HG03342 (cell line): ENCODE measurements around the gene RASSF1.

Experiments
- ATAC-seq: cut with Tn5 transposase; IDR thresholded peaks from one replicate; pipeline ENCODE4 v1.9.1; 2021; ENCODE audit warnings: mild to moderate bottlenecking, moderate library complexity; ENCODE audit not compliant: unreplicated experiment

The RASSF1 gene

DNA sequence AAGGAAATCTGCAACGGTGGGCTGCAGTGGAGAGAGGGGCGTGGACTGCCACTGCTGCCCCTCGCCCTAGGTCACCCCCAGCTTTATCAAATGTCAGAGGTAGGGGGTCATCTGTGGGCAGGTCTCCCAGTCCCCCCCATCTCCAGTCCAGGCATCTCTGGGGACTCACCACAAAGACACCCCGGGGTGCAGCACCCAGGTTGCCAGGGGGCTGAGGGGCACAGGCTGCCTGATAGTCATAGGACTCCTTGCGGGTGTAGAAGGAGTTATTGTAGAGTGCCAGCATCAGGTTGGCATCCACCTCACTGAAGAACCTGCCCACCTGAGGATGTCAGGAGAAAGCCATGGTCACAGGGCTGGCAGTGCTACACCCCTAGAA, 25.2 kb upstream of the RASSF1 start:
- ATAC-seq, result no peak

DNA sequence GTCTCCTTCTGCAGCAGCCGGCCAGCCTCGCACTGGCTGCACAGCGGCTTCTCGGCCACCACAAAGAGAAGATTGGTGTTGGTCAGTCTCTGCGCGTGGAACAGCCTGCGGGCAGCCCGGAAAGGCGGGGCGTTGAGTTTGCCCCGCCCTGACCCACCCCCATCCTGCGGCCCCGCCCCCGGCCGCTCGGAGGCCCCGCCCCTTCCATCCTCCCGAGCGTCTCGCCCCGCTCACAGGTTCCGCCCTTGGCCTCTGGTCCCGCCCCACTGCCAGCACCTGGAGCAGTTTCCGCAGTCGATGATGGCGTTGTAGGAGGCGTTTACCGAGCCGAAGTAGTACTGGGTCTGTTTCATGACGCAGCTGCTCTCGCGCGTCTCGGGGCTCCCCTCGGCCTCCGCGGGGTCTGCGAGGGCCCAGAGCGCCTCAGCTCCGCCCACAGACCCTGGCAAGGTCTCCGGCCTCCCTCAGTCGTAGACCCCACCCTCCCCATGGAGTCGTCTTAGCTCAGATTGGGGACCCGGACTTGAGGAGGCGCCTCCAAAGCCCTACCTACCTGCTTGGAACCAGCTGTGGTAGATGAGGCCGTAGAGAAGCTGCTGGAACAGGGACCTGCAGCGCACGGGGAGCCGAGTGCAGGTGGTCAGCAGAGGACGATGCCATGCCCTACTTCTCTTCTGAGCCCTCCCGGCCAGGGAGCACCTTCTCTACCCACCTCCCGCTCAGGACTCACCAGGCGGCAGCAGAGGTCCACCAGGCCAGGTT, 24.6 kb upstream of the RASSF1 start:
- peak; percentile 89 for ATAC-seq

DNA sequence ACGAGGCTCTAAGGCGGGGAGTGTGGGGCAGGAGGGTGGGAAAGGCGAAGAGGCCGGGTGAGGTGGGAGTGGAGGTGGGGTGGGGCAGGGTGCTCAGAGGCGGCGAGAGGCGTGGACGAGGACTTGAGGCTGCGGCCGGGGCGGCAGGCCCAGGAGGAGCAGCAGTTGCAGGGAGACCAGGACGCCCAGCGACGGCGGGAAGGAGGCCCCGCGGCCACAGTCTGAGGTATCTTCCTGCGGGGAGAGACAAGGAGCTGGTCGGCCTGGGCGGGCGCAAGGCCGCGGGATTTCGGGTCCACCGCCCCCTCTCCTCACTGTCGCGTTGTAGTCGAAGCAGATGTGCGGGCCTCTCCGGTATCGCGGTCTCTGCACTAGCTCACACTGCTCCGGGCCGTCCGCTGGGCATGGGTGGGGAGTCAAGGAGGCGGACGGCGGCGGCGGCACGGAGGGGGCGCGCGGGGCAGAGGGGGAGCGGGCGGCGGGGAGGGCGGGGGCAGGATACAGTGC, 24.0 kb upstream of the RASSF1 start:
- ATAC-seq, result peak; percentile 4

DNA sequence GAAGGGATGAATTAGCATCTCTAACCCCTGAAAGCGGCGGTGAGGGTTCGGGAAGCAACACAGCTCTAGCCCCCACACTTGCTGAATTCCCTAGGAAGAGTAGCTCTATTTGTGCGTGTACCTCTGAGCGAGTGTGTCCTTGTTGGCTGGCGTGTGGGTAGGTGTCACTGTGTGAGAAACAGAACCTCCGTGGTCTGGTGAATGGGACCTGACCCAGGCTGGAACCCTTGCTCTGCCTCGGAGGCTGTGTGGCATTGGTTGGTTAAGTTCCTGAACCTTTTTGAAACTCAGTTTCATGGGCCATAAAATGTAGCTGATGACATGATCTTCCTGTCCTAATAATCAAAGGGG, 19.1 kb upstream of the RASSF1 start:
- no peak for ATAC-seq

DNA sequence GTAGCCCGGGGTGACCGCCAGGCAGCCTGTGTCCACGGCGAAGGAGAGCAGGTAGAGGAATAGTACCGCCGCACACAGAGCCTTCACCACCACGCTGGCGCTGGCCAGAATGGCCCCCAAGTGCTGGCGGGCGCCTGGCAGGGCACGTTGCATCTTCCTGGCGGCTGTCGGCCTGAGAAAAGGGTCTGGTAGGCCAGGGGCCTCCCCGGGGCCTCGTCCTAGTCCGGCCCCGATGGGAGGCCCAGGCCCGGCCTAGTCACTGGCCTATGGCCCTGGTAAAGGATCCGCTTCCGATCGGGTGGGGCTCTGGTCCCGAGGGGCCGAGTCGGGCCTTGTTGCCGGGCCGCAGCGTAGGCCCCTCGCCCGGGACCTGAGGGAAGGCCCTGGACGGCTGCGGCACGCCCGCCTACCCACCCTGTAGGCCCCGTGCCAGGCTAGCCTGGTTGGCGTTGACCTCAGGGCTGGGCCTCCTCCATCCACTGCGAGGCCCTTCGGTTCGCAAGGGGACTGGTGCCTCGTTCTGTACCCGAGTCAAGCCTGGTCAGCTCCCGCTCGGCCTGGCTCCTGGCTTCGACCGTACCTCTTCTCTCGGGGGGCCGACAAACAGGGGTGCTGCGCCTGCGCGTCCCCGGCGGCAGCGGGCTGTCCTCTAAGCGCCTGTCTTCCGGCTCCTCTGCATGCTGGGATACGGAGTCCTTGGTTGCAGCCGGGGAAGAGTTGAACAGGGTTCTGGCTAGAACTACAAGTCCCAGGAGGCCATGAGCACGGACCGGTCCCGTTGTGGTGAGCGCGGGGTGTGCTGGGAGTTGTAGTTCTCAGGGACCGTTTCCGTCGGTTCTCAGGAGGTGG, 18.5 kb upstream of the RASSF1 start, which contains the start of gene TMEM115:
Gene TMEM115, minus strand, starts transcription at position 611 of the 849 bp plus-strand sequence. Its CDS starts 458 bp downstream, at position 153.
- ATAC-seq, result peak; percentile 99

DNA sequence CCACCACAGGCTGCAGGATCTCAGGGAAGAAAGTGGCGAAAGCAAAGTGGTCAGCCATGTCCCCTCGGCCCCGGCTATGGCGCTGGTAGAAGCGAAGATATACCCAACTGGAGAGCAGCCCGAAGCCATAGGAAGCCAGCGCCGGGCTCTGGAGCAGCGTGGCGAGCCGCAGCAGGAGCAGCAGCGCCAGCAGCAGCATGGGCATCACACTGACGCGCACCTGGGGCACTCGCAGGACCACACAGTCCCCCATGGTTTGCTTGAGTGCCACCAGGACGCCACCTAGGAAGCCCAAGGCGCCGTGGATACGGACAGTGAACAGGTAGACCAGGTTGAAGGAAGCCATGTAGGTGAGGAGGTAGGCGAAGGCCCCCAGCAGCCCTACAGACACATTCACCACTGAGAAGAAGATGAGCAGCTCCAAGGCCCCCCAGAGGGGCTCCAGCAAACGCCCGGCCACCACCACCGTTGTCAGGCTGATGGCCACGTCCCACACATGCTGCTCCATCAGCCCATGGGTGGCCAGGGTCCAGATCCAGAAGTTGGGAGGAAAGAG, 17.8 kb upstream of the RASSF1 start:
- ATAC-seq, result no peak

DNA sequence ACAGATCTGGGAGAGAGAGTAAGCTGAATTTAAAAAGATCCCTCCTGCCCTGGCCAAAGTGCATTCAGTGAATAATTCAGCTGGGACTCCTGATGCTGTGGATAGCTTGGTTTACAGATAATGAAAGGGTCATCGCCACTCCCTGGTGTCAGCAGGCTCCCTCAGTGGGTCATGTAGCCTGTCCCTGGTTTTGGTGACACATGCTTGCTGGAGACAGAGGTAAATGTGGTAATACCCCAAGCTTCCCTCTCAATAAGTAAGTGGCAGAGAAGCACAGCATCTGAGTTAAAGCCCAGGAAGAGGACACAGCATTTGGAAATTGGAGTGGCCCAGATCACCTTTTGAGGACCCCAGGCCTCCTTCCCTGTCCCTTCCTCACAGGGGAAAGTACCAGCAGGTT, 16.8 kb upstream of the RASSF1 start:
- ATAC-seq, result no peak

DNA sequence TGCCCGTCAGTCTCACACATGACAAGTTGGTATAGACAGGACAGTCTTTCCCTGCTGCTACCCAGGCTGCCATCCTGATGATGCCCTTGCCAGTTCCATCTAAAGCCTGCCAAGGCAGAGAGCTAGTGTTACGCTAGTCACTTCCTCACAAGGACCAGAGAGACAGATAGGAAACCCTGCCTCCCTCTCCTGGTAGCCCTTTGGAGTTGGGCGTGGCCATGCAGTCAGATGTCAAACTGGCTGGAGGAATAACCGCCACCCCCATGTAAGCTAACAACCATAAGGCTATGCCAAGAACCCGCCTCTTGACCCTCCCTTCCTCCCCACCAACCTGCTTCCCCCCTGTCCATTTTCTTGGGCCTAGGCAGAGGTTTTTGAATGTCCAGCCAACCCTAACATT, 15.9 kb upstream of the RASSF1 start:
- ATAC-seq, result no peak

DNA sequence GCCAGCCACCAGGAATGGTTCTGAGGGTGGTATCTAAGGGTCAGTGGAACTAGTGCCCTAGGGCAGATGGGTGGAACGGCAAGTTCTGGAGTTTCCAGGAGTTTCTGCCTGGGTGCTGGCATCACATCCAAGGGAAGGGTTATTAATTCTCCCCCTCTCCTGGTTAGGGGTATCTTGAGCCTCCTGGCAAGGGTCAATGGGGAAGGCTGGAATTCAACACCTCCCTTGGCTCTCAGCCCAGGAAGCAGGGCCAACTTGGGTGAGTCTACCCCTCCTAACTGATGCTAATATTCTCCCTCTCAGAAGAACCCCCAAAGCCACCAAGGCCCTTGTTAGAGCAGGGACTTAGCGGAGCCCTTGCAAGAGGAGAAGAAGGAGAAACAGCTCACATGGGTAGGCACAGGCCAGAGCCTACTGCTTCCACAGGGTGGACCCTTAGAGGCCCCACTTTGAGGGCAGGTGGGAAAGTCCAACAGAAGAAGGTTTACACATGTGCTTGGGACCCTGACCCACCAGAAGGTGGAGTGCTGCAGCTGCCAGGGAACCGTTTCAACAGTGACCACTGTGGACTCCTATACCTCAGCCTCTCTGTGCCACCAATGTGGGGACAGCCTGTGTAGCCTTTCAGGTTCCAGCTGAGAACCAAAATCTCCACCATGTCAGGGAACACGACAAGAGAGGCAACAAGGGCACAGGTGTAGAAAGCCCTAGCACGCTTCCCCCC, 15.4 kb upstream of the RASSF1 start:
- ATAC-seq, result no peak

DNA sequence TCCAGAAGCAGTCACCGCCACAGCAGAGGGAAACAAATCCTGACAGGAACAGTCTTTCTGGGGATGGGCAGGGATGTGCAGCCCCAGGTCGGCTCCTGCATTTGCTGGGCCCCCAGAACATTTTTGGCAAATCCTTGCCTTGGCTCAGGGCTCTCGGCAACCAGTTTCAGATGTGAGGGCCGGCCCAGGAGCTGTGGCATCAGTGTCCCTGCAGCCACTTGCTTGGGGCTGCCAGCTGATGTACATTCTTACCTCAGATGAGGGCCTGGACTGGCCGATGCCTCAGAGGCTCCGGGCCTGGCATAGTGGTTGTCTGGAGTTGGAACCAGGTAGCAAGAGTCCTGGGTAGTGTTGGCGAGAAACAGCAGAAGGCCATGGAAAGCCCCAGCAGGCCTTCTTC, 14.2 kb upstream of the RASSF1 start:
- no peak for ATAC-seq

DNA sequence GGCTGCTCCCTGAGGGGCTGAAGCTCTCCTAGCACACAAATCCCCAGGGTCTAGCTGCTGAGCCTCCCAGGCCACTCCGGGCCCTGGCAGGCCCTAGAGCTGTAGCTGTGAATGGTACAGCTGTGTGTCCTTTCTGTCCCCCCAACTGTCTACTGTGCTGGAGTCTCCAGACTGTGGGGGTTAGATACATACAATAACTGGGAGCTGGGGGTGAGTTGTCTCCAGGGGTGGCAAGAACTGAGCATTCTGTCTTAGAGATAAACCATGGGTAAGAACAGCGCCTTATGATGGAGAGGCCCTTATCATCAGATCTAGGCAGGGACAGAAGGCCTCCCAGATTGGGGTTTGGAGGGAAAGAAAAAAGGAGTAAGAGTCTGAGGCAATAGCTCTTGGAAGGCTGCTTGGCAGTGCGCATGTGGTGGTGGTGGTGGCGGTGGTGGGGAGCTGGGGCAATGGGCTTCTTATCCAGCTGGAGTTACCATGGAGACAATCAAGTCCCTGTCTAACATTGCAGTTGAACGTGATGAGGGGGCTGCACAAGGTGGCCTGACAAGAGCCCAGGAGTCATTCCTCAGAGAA, 13.6 kb upstream of the RASSF1 start:
- ATAC-seq, result no peak

DNA sequence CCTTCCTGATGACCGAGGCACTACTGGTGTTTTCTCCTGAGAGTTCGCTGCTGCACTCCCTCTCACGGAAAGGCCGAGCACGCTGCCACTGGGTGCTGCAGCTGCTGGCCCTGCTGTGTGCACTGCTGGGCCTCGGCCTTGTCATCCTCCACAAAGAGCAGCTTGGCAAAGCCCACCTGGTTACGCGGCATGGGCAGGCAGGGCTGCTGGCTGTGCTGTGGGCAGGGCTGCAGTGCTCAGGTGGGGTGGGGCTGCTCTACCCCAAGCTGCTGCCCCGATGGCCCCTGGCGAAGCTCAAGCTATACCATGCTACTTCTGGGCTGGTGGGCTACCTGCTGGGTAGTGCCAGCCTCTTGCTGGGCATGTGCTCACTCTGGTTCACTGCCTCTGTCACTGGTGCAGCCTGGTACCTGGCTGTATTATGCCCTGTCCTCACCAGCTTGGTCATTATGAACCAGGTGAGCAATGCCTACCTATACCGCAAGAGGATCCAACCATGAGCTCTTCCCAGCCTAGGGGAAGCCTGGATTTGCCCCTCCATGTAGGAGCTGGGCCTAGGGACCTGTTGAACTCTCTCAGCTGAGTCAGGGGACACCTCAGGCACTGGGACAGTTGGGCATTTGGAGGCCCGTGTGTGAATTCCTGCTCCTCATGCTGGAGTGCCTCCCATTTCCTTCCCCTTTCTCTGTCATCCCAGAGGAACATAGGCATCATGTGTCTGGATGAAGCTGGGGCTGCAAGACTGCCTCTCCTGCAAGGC, 12.8 kb upstream of the RASSF1 start:
- ATAC-seq, result no peak

DNA sequence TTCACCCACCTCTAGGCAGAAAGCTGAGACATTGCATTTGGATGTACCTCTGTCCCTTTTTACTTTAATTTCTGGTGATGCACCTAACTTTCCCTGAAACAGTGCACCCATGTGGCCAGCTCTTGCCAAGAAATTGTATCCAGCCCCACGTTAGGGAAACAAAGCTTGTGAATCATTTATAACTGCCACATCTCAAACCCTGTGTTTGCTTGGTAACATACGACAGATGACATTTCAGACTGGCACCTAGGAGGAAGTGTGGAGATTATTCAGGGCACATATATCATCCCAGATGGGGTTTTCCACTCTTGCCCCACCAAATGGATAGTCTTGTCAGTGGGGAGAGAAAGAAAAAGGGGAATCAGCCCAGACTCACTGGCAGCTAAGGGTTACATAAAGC, 12.1 kb upstream of the RASSF1 start:
- ATAC-seq, result no peak

DNA sequence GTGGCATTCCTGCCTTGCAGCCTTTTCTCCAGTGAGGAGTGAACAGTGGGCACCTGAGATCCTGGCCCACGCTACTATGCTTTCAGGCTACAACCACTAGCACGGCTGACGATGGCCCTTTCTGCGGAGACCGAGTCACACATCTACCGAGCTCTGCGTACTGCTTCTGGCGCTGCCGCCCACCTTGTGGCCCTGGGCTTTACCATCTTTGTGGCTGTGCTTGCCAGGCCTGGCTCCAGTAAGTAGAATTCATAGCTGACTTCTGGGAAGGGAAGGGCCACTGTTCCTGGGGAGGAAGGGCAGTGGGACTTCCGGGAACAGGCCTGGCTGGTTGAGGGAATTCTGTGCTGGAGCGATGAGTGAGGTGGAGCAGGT, 10.7 kb upstream of the RASSF1 start:
- no peak for ATAC-seq

DNA sequence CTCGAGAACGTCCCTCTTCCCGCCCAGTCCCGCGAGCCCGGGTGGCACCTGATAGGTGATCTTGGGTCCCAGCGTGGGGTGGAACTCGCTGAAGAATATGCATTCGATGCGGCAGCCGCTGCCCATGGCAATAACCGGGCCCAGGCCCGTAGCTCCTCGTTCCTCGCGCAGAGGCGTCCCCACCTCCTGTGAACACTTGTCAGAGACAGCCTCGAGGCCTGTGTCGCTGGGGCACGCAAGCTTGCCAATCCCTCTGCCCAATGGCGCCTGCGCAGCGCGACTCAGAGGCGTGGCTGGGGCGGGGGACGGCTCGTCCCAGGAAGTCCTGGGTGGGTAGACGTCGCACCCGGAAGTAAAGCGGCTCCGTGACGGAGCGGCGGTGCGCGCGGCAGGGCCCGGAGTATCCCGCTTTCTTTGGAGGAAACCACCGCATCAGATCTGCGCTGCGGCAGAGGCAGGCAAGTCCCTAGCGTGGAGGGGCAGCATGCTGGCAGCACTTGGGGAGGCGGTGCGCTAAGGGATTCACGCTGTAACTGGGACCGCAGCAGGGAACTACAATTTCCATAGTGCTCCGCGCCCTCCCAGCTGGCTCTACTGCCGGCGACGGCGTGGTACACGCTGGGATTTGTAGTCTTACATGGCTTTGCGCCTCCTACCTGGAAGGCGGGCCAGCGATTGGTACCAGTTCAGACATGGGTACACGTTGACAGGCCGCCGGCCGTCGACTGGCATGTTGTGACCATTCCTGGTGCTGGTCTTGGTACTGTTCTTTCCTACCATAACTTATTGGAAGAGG, 10.1 kb upstream of the RASSF1 start, which contains the start of the genes CYB561D2 and NPRL2:
Gene CYB561D2, plus strand, starts transcription at position 336 of the 796 bp plus-strand sequence. CDS start 572 bp downstream, outside the sequence.
Gene NPRL2, minus strand, starts transcription at position 249 of the 796 bp plus-strand sequence. Its CDS starts 123 bp downstream, at position 126.
- ATAC-seq, result peak; percentile 80

DNA sequence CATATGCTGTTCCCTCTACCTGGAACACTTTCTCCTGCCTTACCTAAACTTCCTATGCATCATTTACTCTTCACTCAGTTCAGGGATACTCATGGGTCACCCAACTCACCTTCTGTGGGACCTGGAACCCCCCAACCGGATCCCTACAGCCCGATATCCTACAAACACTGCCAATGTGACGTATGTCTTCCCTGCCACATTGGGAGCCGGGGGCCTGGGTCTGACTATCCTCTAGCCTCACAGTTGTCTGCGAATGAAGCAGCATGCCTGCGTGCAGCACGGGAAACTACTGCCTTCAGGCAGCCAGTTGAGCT, 9.5 kb upstream of the RASSF1 start:
- ATAC-seq, result no peak

DNA sequence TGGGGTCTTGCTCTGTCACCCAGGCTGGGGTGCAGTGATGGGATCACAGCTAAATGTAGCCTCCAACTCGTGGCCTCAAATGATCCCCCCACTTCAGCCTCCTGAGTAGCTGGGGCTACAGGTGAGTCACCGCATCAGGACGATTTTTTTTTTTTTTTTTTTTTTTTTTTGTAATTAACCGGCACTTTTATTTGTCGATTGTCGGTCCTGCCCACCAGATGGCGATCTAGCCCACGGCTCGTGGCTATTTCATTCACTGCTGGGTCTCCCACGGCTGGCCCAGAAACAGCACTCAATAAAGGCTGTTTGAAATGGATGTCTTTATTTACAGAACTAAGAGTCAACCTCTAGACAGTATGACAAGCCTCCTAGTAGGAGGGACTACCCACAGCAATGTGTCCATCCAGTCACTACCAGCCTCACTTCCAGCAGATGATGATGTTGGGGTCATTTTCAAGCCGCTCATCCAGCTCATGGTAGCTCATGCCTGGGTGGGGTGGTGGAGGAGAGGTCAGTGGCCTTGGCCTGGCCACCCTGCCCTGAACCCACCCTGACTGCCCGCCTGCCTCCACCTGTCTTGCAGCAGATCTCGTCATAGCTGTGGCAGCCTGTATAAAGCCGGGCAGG, 6.7 kb upstream of the RASSF1 start:
- ATAC-seq, result no peak

DNA sequence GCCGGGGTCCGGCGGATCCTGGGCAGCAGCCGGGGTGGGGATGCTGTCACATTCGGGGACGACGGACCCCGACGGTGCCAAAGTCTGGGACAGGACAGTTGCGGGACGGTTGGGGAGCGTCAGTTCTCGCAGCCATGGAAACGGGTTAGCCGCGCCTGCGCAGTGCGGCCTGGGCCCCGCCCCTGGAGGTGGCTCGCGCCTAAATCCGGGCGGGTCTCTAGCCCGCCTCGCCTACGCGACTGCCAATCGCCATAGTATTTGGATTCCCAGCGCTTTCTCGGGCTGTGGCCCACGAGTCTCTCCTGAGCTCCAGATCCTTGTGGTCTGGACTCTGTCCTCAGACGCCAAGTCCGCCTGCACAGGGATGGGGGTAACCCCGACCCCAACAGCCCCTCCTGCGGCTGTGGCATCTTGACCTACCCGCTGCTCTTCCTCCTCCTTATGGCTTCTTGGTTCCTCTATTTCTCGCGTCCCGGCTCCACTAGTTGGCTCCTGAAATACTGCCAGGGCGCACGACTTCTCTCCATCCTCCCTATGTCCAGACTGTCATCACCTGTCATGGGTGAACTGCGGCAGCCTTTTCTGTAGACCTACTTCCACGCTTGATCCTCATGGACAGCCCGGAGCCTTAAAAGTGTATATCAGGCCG, 5.1 kb upstream of the RASSF1 start, which contains the start of gene ZMYND10:
Gene ZMYND10, minus strand, starts transcription at position 147 of the 649 bp plus-strand sequence. CDS start 153 bp downstream, outside the sequence.
- ATAC-seq, result peak; percentile 33
